ENCODE data around the gene CLEC11A.

Gene CLEC11A

DNA sequence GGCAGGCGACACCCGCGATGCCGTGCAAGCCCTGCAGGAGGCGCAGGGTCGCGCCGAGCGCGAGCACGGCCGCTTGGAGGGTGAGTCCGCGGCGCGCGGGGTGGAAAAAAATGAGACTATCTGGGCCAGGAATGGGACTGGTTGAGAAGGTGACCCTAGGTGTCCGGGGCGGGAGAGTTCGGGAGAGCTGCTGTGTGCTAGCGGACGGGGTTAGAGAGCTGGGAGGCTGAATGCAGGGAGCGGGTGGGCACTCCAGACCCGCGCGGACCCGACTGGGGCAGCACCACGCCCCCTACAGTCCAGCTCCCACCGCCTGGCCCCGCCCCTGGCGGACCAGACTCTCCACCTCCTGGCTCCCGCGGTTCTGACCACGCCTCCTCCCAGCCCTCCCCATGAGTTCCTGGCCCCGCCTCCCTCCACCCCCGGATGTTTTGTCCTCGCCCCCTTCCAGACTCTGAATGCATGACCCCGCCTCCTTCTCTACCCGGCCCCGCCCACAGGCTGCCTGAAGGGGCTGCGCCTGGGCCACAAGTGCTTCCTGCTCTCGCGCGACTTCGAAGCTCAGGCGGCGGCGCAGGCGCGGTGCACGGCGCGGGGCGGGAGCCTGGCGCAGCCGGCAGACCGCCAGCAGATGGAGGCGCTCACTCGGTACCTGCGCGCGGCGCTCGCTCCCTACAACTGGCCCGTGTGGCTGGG, 1.5 kb downstream of the CLEC11A start (continued):
- TF ChIP-seq ZNF521 (tag by site-specific recombination; IDR thresholded peaks at IDR 0.05), result no peak
- TF ChIP-seq, protein P1, sequence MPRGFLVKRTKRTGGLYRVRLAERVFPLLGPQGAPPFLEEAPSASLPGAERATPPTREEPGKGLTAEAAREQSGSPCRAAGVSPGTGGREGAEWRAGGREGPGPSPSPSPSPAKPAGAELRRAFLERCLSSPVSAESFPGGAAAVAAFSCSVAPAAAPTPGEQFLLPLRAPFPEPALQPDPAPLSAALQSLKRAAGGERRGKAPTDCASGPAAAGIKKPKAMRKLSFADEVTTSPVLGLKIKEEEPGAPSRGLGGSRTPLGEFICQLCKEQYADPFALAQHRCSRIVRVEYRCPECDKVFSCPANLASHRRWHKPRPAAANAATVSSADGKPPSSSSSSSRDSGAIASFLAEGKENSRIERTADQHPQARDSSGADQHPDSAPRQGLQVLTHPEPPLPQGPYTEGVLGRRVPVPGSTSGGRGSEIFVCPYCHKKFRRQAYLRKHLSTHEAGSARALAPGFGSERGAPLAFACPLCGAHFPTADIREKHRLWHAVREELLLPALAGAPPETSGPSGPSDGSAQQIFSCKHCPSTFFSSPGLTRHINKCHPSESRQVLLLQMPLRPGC (tag by site-specific recombination; IDR thresholded peaks at IDR 0.05), result 0 out of 2 replicates have a peak, but pooled peaks have one; percentile 42
- TF ChIP-seq KLF10 (tag by site-specific recombination; IDR thresholded peaks at IDR 0.05), result 0 out of 2 replicates have a peak, but pooled peaks have one; percentile 49
- TF ChIP-seq ZNF514 (tag by site-specific recombination; IDR thresholded peaks at IDR 0.05), result no peak
- TF ChIP-seq ZNF19 (tag by site-specific recombination; IDR thresholded peaks at IDR 0.05; ENCODE audit: low read depth), result no peak
- TF ChIP-seq ZNF560 (tag by site-specific recombination; IDR thresholded peaks at IDR 0.05; ENCODE audit: borderline replicate concordance), result no peak
- peak; percentile 80; the same call in 1 of the 2 replicates for TF ChIP-seq ZNF501 (tag by site-specific recombination; IDR thresholded peaks at IDR 0.05)
- no peak for TF ChIP-seq ZNF621 (tag by site-specific recombination; IDR thresholded peaks at IDR 0.05)
- no peak; the same call in 1 of the 2 replicates for TF ChIP-seq WT1 (tag by site-specific recombination; IDR thresholded peaks at IDR 0.05)
- no peak; the same call in 1 of the 2 replicates for TF ChIP-seq FEZF1 (tag by site-specific recombination; IDR thresholded peaks at IDR 0.05)
- TF ChIP-seq, protein P2, sequence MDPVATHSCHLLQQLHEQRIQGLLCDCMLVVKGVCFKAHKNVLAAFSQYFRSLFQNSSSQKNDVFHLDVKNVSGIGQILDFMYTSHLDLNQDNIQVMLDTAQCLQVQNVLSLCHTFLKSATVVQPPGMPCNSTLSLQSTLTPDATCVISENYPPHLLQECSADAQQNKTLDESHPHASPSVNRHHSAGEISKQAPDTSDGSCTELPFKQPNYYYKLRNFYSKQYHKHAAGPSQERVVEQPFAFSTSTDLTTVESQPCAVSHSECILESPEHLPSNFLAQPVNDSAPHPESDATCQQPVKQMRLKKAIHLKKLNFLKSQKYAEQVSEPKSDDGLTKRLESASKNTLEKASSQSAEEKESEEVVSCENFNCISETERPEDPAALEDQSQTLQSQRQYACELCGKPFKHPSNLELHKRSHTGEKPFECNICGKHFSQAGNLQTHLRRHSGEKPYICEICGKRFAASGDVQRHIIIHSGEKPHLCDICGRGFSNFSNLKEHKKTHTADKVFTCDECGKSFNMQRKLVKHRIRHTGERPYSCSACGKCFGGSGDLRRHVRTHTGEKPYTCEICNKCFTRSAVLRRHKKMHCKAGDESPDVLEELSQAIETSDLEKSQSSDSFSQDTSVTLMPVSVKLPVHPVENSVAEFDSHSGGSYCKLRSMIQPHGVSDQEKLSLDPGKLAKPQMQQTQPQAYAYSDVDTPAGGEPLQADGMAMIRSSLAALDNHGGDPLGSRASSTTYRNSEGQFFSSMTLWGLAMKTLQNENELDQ (tag by site-specific recombination; IDR thresholded peaks at IDR 0.05; ENCODE audit: low read depth), result no peak
- TF ChIP-seq ZBTB17 (tag by site-specific recombination; IDR thresholded peaks at IDR 0.05), result no peak; the same call in 1 of the 2 replicates
- TF ChIP-seq, protein P3, sequence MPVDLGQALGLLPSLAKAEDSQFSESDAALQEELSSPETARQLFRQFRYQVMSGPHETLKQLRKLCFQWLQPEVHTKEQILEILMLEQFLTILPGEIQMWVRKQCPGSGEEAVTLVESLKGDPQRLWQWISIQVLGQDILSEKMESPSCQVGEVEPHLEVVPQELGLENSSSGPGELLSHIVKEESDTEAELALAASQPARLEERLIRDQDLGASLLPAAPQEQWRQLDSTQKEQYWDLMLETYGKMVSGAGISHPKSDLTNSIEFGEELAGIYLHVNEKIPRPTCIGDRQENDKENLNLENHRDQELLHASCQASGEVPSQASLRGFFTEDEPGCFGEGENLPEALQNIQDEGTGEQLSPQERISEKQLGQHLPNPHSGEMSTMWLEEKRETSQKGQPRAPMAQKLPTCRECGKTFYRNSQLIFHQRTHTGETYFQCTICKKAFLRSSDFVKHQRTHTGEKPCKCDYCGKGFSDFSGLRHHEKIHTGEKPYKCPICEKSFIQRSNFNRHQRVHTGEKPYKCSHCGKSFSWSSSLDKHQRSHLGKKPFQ (tag by site-specific recombination; IDR thresholded peaks at IDR 0.05), result no peak
- TF ChIP-seq ZNF211 (tag by site-specific recombination; IDR thresholded peaks at IDR 0.05; ENCODE audit: low read depth), result no peak
- no peak for TF ChIP-seq ZNF830 (tag by site-specific recombination; IDR thresholded peaks at IDR 0.05; ENCODE audit: low read depth)
- no peak for TF ChIP-seq ZNF23 (tag by site-specific recombination; IDR thresholded peaks at IDR 0.05; ENCODE audit: borderline replicate concordance)
- no peak for TF ChIP-seq ZNF416 (tag by site-specific recombination; IDR thresholded peaks at IDR 0.05)
- no peak for TF ChIP-seq HOXA7 (CRISPR knock-in tag; IDR thresholded peaks at IDR 0.05; ENCODE audit: borderline replicate concordance)
- no peak for TF ChIP-seq ZNF140 (tag by site-specific recombination; IDR thresholded peaks at IDR 0.05)
- peak; percentile 98 for TF ChIP-seq SCRT2 (tag by site-specific recombination; IDR thresholded peaks at IDR 0.05)
- TF ChIP-seq, protein P4, sequence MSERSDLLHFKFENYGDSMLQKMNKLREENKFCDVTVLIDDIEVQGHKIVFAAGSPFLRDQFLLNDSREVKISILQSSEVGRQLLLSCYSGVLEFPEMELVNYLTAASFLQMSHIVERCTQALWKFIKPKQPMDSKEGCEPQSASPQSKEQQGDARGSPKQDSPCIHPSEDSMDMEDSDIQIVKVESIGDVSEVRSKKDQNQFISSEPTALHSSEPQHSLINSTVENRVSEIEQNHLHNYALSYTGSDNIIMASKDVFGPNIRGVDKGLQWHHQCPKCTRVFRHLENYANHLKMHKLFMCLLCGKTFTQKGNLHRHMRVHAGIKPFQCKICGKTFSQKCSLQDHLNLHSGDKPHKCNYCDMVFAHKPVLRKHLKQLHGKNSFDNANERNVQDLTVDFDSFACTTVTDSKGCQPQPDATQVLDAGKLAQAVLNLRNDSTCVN (tag by site-specific recombination; optimal IDR thresholded peaks at IDR 0.05), result peak; percentile 95
- TF ChIP-seq, protein P5, sequence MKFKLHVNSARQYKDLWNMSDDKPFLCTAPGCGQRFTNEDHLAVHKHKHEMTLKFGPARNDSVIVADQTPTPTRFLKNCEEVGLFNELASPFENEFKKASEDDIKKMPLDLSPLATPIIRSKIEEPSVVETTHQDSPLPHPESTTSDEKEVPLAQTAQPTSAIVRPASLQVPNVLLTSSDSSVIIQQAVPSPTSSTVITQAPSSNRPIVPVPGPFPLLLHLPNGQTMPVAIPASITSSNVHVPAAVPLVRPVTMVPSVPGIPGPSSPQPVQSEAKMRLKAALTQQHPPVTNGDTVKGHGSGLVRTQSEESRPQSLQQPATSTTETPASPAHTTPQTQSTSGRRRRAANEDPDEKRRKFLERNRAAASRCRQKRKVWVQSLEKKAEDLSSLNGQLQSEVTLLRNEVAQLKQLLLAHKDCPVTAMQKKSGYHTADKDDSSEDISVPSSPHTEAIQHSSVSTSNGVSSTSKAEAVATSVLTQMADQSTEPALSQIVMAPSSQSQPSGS (tag by site-specific recombination; IDR thresholded peaks at IDR 0.05; ENCODE audit: low read depth), result no peak
- TF ChIP-seq GLI4 (tag by site-specific recombination; IDR thresholded peaks at IDR 0.05), result no peak; the same call in 1 of the 2 replicates
- TF ChIP-seq, protein P6, sequence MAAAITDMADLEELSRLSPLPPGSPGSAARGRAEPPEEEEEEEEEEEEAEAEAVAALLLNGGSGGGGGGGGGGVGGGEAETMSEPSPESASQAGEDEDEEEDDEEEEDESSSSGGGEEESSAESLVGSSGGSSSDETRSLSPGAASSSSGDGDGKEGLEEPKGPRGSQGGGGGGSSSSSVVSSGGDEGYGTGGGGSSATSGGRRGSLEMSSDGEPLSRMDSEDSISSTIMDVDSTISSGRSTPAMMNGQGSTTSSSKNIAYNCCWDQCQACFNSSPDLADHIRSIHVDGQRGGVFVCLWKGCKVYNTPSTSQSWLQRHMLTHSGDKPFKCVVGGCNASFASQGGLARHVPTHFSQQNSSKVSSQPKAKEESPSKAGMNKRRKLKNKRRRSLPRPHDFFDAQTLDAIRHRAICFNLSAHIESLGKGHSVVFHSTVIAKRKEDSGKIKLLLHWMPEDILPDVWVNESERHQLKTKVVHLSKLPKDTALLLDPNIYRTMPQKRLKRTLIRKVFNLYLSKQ (tag by site-specific recombination; IDR thresholded peaks at IDR 0.05; ENCODE audit: borderline replicate concordance), result no peak
- no peak for TF ChIP-seq ZSCAN30 (tag by site-specific recombination; IDR thresholded peaks at IDR 0.05)
- TF ChIP-seq ZNF561 (tag by site-specific recombination; IDR thresholded peaks at IDR 0.05; ENCODE audit: borderline replicate concordance), result peak; percentile 87
- TF ChIP-seq, protein P7, sequence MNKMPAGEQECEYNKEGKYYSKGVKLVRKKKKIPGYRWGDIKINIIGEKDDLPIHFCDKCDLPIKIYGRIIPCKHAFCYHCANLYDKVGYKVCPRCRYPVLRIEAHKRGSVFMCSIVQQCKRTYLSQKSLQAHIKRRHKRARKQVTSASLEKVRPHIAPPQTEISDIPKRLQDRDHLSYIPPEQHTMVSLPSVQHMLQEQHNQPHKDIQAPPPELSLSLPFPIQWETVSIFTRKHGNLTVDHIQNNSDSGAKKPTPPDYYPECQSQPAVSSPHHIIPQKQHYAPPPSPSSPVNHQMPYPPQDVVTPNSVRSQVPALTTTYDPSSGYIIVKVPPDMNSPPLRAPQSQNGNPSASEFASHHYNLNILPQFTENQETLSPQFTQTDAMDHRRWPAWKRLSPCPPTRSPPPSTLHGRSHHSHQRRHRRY (tag by site-specific recombination; IDR thresholded peaks at IDR 0.05), result no peak
- peak; percentile 79 for TF ChIP-seq ZNF600 (tag by site-specific recombination; IDR thresholded peaks at IDR 0.05)
- TF ChIP-seq ZNF292 (tag by site-specific recombination; IDR thresholded peaks at IDR 0.05; ENCODE audit: borderline replicate concordance, low read depth), result no peak
